Measurements from ENCODE around the gene OR4Q3.
"Not testable (repeated sequence)": the region's sequence is repeated elsewhere in the genome, so short reads cannot be mapped to it uniquely, and the experiment has no call there.

The OR4Q3 gene

DNA sequence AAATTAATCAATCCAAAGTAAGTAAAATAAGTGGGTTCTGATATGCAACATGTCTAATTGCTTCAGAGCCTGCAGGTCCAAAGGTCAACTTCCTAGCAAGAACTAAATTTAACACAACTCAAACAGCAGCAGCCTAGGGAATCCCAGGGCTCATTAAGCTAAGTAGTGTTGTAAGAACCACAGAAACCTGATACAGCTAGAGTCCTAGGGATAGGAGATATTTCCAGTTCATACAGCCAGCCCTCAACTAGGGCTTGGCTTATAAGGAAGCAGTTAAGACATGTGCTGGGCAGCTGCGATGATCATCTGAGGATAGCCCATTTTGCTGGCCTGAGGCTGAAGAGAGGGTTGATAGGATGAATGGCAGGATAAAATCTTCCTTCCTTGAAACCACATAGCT lies at the start of gene OR4Q3:
TSS of gene OR4Q3 (plus strand) at position 316 of the 400 bp plus-strand sequence.
- DNase-seq (ENCODE audit: low read depth in 2 of 2) = no peak

DNA sequence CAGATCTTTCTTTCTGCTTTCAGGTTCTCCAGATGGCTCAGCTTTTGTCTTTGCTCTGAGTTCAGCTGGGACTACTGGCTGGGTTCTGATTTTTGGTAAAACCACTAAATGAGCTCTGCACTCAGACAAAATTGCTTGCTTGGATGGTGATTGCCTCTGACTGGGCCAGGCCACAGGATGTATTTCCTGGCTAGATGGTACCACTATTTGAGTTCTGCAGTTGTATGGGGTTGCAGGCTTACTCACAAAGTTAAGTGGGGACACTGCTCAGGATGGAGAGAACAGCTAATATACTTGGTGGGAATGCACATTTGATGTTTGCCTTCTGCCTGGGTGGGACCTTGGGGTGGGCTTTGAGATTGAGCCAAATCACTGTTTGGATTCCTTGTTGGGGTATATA lies 14.0 kb upstream of the OR4Q3 start:
- no peak for DNase-seq (ENCODE audit: low read depth in 2 of 2)

GRCh38 chr14:19729763-19730162 lies 13.6 kb upstream of the OR4Q3 start:
- DNase-seq (ENCODE audit: low read depth in 2 of 2) = no peak

- DNase-seq (ENCODE audit: low read depth in 2 of 2) = not testable (repeated sequence)
Observed at GRCh38 chr14:19733893-19734292, 9.5 kb upstream of the OR4Q3 start.

- DNase-seq (ENCODE audit: low read depth in 2 of 2) = not testable (repeated sequence)
Observed at GRCh38 chr14:19752316-19752715, 8.9 kb downstream of the OR4Q3 start.

- DNase-seq (ENCODE audit: low read depth in 2 of 2) = no peak
Observed at GRCh38 chr14:19754172-19754571, 10.8 kb downstream of the OR4Q3 start.

GRCh38 chr14:19771491-19771890 lies 28.1 kb downstream of the OR4Q3 start:
- not testable (repeated sequence) for DNase-seq (ENCODE audit: low read depth in 2 of 2)

- no peak for DNase-seq (ENCODE audit: low read depth in 2 of 2)
Observed at GRCh38 chr14:19771895-19772430, 28.6 kb downstream of the OR4Q3 start.

GRCh38 chr14:19772454-19772853 lies 29.1 kb downstream of the OR4Q3 start:
- DNase-seq (ENCODE audit: low read depth in 2 of 2) = not testable (repeated sequence)

GRCh38 chr14:19773204-19773603 lies 29.8 kb downstream of the OR4Q3 start, which contains the start of gene OR4M1:
Gene OR4M1 (plus strand): TSS chr14:19773504. CDS start chr14:19780323, 6,819 bp downstream.
- not testable (repeated sequence) for DNase-seq (ENCODE audit: low read depth in 2 of 2)

DNA sequence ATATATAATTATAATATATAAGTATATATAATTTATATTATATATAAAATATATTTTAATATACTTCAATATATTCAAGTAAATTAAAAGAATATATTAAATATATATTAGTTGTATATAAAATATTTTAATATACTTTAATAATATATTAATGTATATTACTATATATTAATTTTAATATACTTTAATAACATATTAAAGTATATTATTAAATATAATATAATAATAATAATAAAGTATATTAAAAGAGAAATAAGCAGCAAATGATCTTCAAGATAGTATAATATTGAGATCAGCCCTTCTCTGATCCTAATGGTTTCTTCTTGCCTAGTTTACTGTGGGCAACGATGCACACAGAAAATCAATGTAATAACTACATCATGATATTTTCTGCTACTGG lies 32.2 kb downstream of the OR4Q3 start:
- DNase-seq (ENCODE audit: low read depth in 2 of 2) = no peak

DNA sequence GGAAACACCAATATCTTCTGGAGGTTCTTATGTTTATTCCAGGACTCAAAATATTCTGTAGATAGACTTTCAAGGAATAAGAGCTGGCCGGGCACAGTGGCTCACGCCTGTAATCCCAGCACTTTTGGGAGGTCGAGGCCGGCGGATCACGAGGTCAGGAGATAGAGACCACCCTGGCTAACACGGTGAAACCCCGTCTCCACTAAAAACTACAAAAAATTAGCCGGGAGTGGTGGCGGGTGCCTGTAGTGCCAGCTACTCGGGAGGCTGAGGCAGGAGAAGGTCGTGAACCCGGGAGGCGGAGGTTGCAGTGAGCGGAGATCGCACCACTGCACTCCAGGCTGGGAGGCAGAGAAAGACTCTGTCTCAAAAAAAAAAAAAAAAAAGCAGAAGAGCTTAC lies 42.5 kb downstream of the OR4Q3 start:
- DNase-seq (ENCODE audit: low read depth in 2 of 2) = not testable (repeated sequence)

DNA sequence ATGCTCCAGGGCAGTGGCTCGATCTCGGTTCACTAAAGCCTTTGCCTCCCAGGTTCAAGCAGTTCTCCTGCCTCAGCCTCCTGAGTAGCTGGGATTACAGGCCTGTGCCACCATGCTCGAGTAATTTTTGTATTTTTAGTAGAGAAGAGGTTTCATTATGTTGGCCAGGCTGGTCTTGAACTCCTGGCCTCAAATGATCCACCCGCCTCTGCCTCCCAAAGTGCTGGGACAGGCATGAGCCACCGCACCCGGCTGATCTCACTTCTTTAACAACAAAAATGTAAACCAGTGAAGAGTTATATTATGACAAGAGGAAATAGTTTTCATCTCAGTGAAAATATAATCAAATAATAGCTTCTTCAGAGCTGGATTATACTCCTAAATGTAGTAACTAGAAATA lies 43.9 kb downstream of the OR4Q3 start:
- DNase-seq (ENCODE audit: low read depth in 2 of 2) = not testable (repeated sequence)

- not testable (repeated sequence) for DNase-seq (ENCODE audit: low read depth in 2 of 2)
Observed at GRCh38 chr14:19788150-19788549, 44.8 kb downstream of the OR4Q3 start.

DNA sequence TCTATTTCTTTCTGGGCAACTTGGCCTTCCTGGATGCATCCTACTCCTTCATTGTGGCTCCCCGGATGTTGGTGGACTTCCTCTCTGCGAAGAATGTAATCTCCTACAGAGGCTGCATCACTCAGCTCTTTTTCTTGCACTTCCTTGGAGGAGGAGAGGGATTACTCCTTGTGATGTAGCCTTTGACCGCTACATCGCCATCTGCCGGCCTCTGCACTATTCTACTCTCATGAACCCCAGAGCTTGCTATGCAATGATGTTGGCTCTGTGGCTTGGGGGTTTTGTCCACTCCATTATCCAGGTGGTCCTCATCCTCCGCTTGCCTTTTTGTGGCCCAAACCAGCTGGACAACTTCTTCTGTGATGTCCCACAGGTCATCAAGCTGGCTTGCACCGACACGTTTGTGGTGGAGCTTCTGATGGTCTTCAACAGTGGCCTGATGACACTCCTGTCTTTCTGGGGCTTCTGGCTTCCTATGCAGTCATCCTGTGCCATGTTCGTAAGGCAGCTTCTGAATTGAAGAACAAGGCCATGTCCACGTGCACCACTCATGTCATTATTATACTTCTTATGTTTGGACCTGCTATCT lies 53.2 kb downstream of the OR4Q3 start:
- DNase-seq (ENCODE audit: low read depth in 2 of 2) = not testable (repeated sequence)
